ENCODE data around the gene DOK4. TPM values are rescaled to one million over a fixed set of nuclear protein-coding genes. Genes with fewer than 3 reads are reported as not detected.

DOK4 gene
- total RNA-seq, 4 donors from 2014 or later, result 57.9 to 312 (median 143) TPM

DNA sequence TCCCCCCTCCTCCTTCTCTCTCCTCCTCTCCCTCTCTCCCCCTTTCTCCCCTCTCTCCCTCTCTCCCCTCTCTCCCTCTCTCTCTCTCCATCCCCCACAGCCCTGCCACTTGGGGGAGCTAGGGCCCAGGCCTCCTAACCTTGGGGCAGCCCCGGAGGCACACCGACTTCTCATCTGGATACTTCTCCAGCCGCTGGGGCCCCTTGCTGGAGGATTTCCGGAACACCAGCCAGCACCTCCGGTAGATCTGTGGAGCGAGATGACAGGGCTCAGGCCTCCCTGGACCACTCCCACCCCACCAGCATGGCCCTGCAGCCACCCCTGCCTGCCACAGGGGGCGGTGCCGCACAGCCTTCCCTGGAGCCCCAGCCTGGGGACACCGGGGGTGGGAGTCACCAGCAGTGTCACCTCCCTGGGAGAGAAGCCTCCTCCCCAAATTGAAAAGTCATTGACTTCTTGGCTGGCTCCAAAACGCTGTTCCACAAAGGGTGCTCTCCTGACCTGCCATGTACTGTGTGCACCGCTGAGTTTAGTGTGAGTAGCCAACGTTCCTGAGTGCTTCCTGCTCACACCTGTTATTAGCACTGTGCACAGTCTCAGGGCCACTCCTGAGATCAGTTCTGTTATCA is 10.5 kb downstream of the DOK4 start:
- DNase-seq, result peak; percentile 51
- Histone ChIP-seq H3K36me3 (no peaks in the 10 kb centered on the region), H3K27ac (no peak overlapping the region), H3K4me3 (no peak overlapping the region), H3K27me3 (no peaks in the 10 kb centered on the region), H3K4me1 (peaks cover 23 to 47% (median 34%) of the 10 kb centered on the region in 4 donors), H3K9me3 (no peaks in the 10 kb centered on the region)
- TF ChIP-seq, protein P1, sequence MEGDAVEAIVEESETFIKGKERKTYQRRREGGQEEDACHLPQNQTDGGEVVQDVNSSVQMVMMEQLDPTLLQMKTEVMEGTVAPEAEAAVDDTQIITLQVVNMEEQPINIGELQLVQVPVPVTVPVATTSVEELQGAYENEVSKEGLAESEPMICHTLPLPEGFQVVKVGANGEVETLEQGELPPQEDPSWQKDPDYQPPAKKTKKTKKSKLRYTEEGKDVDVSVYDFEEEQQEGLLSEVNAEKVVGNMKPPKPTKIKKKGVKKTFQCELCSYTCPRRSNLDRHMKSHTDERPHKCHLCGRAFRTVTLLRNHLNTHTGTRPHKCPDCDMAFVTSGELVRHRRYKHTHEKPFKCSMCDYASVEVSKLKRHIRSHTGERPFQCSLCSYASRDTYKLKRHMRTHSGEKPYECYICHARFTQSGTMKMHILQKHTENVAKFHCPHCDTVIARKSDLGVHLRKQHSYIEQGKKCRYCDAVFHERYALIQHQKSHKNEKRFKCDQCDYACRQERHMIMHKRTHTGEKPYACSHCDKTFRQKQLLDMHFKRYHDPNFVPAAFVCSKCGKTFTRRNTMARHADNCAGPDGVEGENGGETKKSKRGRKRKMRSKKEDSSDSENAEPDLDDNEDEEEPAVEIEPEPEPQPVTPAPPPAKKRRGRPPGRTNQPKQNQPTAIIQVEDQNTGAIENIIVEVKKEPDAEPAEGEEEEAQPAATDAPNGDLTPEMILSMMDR (IDR thresholded peaks at IDR 0.05), result peak; percentile 24 to 50 (median 34)
- no peak for TF ChIP-seq POLR2A (IDR thresholded peaks at IDR 0.05)
- intact Hi-C loops (cut with DNase I; ENCODE audit: low total_unique reads) (no loop called here), in situ Hi-C loops (cut with MboI; ENCODE audit: low pct_ligation_motif_present in 1 of 4, low pct_unique_long_range_greater_than_20kb in 1 of 4, low sequenced_read_pairs in 3 of 4) (no loop called here)
- 30 to 33% methylated on average over 1 to 12 of the region's 12 CpGs for WGBS, 2 donors (ENCODE audit: low coverage in 1 of 2)

DNA sequence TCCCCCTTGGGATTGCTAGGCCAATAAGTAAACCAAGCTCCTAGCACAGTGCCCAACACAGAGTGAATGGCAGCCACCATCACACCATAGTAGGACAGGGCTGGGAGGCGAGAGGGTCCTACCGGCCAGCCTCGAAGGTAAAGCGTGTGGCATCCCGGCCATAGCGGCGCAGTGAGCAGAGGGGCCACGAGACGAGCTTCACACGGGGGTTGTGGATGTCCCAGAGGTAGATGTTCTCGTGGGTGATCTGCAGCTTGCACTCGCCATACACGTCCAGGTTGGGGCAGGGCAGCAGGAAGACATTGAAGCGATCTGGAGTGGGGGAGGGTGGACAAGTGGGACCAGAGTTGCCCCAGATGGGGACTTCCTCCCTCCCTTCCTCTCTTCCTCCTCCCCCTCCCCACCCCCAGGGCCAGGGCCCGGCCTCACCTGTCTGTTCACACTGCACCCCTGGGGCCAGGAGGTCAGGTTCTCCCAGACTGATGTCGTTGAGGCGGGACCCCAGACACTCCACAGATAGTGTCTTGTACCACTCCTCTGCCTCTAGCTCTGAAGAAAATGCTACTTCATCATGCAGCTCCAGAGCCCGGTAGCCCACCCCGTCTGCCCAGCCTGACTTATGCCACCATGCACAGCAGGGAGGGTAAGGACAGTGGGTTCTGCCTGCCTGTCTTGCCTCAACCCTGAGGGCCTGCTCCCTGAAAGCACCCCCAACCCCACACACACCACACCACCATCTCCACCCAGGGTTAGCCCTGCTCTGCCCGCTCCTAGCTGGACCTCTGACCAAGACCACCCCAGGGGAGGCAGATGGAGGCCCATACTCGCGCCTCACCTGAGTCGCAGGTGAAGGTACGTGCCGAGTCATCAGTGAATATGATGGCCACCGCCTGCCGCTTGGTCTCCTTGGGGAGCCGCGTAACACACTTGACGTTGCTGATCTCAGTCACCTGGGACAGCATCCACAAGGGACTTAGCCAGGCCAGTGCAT is 11.3 kb downstream of the DOK4 start:
- WGBS, 2 donors (ENCODE audit: low coverage in 1 of 2), result 70 to 84% methylated on average over 2 to 30 of the region's 30 CpGs
- no peak for DNase-seq
- TF ChIP-seq POLR2A (IDR thresholded peaks at IDR 0.05) (no peak), POLR2AphosphoS5 (IDR thresholded peaks at IDR 0.05) (no peak), EP300 (IDR thresholded peaks at IDR 0.05; ENCODE audit: low read depth) (no peak)
- TF ChIP-seq, protein P1 (IDR thresholded peaks at IDR 0.05), result no peak
- intact Hi-C loops (cut with DNase I; ENCODE audit: low total_unique reads), result no loop called here
- Histone ChIP-seq H3K4me3 (no peak overlapping the region), H3K36me3 (peaks cover 0 to 6% (median 2%) of the 10 kb centered on the region in 4 donors), H3K27me3 (no peaks in the 10 kb centered on the region), H3K4me1 (peaks cover 26 to 47% (median 34%) of the 10 kb centered on the region in 4 donors), H3K9me3 (no peaks in the 10 kb centered on the region), H3K27ac (no peak overlapping the region)
- in situ Hi-C loops (cut with MboI; ENCODE audit: low pct_ligation_motif_present in 1 of 4, low pct_unique_long_range_greater_than_20kb in 1 of 4, low sequenced_read_pairs in 3 of 4), result no loop called here

DNA sequence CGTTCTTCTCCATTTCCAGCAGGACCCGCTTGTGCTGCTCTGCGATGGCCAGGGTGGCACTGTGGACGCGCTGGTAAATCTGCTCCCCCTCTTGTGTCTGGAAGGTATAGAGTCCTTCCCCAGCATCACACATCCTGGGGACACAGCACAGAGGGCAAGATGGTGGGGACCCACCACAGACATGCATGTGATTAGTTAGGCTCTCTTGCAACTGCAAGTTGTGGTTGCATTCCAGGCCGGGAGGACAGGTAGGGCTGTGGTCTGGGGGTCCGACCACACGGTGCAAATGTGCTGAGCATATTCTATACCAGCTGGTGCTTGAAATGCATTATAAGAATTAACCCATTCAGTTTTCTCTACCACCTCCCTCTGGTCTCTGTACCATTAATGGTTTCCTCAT is 12.4 kb downstream of the DOK4 start:
- peaks cover 0 to 16% (median 7%) of the 10 kb centered on the region in 4 donors for H3K36me3 ChIP-seq
- no peaks in the 10 kb centered on the region for H3K27me3 ChIP-seq
- TF ChIP-seq POLR2A (IDR thresholded peaks at IDR 0.05), result no peak
- H3K4me1 ChIP-seq, result peaks cover 15 to 39% (median 30%) of the 10 kb centered on the region in 4 donors
- H3K4me3 ChIP-seq, result no peak overlapping the region
- H3K27ac ChIP-seq, result no peak overlapping the region
- intact Hi-C loops (cut with DNase I; ENCODE audit: low total_unique reads), result no loop called here
- WGBS, 2 donors (ENCODE audit: low coverage in 1 of 2), result 86% methylated on average over 8 of the region's 8 CpGs; no CpG with 5 or more reads in 1 of the 2 donors
- in situ Hi-C loops (cut with MboI; ENCODE audit: low pct_ligation_motif_present in 1 of 4, low pct_unique_long_range_greater_than_20kb in 1 of 4, low sequenced_read_pairs in 3 of 4), result no loop called here
- no peak for DNase-seq
- no peaks in the 10 kb centered on the region for H3K9me3 ChIP-seq

DNA sequence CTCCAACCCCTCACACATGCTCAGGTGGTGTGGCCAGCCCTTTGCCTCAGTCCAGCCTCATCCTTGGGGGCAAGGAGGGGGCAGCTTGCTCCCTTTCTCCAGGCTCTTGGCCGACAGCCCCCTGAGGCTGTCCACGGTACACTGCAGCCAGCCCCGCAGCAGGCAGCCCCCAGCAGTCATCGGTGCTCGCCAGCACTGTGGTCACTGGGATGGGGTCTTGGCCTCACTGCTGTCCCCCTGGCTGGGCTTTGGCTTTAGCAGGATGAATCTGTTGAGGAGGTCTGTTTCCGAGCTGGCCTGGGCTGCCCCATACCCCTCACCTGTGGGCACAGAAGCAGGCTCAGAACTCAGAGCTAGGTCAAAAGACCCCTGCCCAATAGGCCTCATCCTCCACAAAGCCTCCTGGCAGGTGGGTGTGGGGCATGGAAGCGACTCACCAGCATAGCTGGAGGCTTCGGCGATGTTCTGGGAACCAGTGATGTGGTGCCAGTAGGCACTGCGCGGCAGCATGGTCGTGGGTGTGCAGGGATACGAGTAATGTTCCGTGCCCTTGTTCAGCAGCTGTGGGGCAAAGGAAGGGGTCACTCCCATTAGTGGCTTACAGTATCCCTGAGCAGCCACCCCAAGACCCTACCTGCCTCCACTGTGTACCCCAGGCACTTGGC is 13.0 kb downstream of the DOK4 start:
- Histone ChIP-seq H3K27ac (no peak overlapping the region), H3K4me3 (no peak overlapping the region), H3K4me1 (peaks cover 11 to 33% (median 26%) of the 10 kb centered on the region in 4 donors), H3K36me3 (peaks cover 0 to 18% (median 7%) of the 10 kb centered on the region in 4 donors), H3K27me3 (no peaks in the 10 kb centered on the region), H3K9me3 (no peaks in the 10 kb centered on the region)
- no peak for DNase-seq
- WGBS, 2 donors (ENCODE audit: low coverage in 1 of 2), result 91 to 93% methylated on average over 8 to 14 of the region's 14 CpGs
- intact Hi-C loops (cut with DNase I; ENCODE audit: low total_unique reads), result no loop called here
- in situ Hi-C loops (cut with MboI; ENCODE audit: low pct_ligation_motif_present in 1 of 4, low pct_unique_long_range_greater_than_20kb in 1 of 4, low sequenced_read_pairs in 3 of 4), result no loop called here
- no peak for TF ChIP-seq EP300 (IDR thresholded peaks at IDR 0.05; ENCODE audit: low read depth)
- no peak for TF ChIP-seq POLR2A (IDR thresholded peaks at IDR 0.05)
- TF ChIP-seq POLR2AphosphoS5 (IDR thresholded peaks at IDR 0.05), result no peak
- TF ChIP-seq, protein P1 (IDR thresholded peaks at IDR 0.05), result no peak

Data from transverse colon (tissue), 4 donors.